Ramos (cell line): ENCODE measurements around the gene USP49.
"Not testable (repeated sequence)": the region's sequence is repeated elsewhere in the genome, so short reads cannot be mapped to it uniquely, and the experiment has no call there.

Source experiments
- in situ Hi-C: fragments of 300-500 bp; cut with MboI; formaldehyde crosslinking; loops from one replicate; pipeline ENCODE4 v1.14.3; 2022; ENCODE audit warnings: low sequenced_read_pairs; ENCODE audit not compliant: unreplicated experiment

The USP49 gene

DNA sequence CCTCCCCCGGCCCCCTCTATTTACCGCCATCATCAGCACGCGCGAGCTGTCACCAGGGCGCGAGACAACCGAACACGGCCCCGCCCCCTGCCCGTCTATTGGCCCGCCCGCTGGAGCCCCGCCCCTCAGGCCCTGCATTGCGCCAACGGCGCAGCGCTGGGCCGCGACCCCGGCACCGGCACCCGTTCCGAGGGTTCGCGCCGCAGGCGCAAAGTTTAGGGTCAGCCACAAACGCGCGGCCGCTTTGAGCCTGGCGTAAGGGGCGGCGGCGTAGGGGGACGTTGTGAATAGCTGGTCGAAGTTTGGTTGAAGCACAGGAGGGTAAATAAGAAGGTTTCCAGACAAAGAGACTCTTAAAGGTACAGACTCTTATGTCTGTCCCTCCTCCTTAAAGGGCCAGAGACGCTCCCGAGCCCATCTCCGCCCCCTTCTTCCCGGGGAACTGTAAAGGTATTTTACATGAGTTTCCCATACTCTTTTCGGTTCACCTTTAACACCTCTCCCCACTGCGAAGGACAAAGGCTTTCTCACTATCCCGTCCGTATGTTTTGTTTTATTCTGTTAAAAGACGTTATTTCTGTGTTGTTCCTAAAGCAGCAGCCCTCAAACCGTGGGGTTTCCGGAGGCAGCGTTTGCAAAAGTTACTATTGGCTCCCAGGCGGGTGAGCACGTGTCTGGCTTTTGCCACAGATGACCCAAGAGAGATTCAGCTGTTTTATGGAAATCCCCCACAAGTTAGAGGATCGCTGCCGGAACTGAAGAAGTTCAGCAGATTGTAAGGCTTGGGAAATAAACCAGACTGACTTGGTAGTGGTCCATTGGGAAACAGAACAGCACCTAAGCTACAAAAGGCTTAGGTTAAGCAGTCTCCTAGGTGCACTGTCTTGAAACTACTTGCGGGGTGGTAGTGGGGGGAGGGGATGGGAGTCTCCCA lies at the start of gene USP49:
Gene USP49, minus strand, starts transcription at position 76 of the 934 bp plus-strand sequence. CDS start 88,392 bp downstream, outside the sequence.
- in situ Hi-C loops, result no loop called here

DNA sequence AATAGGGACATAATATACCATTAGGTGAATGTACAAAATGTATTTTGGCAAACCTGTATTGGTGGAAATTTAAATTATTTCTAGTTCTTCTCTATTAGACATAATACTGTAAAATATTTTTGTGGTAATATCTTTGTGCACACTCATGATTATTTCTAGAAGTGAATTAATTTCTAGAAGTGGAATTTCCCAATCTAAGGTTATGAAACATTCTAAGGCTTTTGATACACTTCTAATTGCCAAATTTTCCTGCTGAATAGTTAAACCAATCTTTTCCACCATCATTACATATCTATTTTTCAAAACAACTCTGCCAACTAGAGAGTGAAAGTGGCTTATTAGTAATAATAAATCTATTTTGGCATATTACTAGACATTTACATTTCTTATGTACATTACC lies 48.3 kb upstream of the USP49 start:
- in situ Hi-C loops, result no loop called here

DNA sequence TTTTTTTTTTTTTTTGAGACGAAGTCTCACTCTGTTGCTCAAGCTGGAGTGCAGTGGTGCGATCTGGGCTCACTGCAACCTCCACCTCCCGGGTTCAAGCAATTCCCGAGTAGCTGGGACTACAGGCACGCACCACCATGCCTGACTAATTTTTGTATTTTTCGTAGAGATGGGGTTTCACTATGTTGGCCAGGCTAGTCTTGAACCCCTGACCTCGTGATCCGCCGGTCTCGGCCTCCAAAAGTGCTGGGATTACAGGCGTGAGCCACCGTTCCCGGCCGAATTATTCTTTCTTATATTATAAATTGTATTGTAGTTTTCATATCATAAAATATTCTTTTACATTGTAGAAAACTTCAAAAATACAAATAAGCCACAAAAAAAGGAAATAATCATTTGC lies 47.7 kb upstream of the USP49 start:
- in situ Hi-C loops, result not testable (repeated sequence)

DNA sequence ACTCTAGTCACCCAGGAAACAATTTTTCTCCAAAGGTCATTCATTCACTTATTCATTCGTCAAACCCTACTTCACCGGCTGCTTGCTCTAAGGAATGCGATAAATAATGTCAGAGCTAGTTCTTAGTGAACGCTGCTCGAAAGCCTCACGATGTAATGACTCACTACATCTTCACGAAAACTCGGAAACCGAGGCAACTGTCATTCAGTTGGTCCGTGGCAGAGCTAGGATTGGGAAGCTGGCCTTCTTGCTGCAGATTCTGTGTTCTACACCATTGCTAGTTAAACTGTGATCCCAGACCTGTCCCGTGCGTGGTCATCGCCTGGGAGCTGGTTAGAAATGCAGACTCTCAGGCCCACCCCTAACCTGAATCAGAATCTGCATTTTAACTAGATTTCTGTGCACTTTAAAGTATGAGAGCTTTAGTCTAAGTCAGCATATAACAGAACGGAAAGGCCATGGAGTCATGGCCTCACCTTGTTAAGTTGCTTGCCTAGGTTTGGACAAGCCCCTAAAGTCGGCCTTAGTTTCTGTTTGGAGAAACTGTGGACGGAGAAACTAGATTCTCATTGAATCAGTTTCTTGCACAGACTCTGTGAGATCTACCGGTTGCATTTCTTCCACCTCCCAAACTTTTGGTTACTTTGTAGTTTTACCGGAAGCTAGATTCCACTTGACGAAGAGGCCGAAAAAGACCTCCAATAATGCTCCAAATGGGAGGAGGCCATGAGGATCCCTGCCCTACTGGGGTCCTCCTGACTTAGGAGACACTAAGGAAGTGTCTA lies 47.1 kb upstream of the USP49 start:
- in situ Hi-C loops, result no loop called here

DNA sequence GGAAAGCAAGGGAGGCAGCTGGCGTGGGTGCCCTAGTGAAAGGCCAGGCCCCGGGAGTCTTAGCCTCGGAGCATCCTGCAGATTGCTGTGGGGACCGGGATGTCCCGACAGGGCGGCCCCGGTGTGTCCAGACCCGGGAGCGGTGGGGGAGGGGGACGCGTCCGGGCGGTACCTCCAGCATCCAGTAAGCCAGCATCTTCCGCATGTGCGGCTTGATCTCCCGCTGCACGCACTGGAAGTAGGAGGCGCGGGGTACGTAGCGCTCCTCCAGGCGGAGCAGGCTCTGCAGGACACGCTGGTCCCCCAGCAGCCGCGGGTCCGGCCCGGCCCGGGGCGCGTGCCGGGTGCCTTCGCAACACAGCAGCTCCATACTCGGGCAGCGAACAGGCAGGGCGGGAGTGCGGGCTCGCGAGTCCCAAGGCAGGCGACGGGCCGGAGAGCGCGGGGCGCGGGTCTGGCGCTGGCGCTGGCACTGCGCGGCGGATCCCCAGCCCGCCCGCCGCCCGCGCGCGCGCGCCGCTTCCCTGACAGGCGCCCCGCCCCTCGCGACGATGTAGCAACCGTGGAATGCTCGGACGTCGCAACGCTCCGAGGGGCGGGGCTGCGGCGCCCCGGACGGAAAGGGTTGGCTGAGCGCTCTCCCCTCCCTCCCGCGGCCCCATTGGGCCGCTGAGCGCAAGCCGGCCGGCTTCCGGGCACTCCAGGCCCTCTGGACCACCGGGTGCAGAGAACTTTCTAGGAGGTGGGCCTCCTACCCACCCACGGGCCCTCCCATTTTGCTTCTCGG lies 46.3 kb upstream of the USP49 start, which contains the start of gene CCND3:
Gene CCND3, minus strand, starts transcription at position 529 of the 787 bp plus-strand sequence. Its CDS starts 159 bp downstream, at position 370.
- in situ Hi-C loops, result no loop called here

GRCh38 chr6:41940759-41941279 lies 45.6 kb upstream of the USP49 start:
- in situ Hi-C loops, result no loop called here

DNA sequence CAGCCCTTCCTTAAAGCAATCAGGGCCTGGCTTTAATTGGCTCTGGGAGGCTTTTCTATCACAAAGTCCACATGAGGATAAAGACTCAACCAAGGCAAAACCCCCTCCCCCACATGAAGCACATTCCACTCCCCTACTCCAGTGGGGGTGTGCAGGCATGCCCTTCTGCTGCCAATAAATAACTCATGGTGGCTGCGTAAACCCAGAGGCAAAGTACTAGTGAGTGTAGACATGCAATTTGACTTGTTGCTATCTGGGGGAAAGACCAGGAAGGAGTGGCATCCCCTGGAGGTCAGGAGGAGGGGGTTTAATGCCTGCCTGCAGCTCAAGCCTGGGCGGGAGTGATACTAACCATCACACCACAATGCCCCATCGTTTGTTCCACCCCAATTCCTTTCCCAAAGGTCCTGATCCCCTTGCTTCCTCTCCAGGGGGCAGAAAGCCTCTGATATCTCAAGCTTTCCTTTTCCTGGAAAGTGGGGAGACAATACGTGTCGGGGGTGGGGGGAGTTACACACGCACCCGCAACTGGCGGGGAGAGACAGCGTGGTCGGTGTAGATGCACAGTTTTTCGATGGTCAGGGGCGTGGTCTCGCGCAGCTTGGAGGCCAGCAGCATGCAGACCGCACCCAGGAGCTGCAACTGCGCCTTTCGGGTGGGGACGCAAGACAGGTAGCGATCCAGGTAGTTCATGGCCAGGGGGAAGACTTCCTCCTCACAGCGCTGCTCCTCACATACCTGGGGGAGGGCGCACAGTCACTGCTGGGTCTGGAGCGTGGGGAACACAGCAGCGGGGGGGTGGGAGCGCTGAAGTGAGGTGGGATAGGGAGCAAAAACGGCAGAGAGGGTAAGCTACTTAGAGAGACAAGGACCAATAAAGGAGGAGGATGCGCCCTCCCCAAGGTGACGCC lies 44.9 kb upstream of the USP49 start:
- in situ Hi-C loops, result no loop called here

- in situ Hi-C loops, result no loop called here
Observed at GRCh38 chr6:41939176-41939847, 44.1 kb upstream of the USP49 start.

DNA sequence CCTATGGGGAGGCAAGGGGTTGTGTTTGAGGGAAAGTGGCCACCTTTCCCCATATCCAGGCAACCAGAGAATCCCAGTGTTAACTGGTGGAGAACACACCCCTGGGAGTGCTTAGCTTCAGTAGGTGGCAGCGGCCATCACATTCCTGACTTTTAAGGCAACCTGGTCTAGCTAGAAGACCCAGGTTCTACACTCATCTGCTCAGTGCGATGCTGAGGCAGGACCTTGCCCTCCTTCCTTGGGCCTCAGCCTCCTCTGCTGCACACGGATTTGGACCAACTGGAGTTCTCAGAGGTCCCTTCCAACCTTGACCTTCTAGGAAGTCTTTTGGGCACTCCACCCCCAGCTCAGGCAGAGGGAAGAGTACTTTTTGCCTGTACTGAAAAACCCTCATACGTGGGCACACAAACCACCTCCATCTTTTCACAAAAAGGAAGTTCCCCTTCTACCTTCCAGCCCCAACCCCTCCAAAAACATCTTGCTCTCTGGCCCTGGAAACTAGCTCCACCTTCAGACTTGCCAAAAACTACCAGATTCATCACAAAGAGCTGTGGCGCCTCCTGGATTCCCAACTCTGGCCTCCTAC lies 43.5 kb upstream of the USP49 start:
- in situ Hi-C loops, result no loop called here

- in situ Hi-C loops, result no loop called here
Observed at GRCh38 chr6:41937861-41938574, 42.8 kb upstream of the USP49 start.

DNA sequence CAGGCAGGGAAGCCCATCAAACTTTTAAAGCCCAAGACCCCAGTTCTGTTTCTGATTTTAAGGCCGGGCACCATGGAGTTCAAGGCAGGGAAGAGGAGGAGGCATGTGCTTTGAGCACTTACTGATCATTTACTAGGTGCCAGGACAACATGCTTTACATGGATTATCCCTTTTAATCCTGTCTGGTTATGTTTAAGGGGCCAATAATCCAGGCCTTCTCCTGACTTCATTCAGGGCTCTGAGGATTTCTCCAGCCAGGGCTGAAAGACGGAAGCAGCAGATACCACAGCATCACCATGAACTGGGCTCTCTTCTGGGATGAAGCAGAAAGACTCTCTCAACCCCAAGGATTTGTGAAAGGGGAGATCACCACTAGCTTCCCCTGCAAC lies 42.3 kb upstream of the USP49 start:
- in situ Hi-C loops, result no loop called here

DNA sequence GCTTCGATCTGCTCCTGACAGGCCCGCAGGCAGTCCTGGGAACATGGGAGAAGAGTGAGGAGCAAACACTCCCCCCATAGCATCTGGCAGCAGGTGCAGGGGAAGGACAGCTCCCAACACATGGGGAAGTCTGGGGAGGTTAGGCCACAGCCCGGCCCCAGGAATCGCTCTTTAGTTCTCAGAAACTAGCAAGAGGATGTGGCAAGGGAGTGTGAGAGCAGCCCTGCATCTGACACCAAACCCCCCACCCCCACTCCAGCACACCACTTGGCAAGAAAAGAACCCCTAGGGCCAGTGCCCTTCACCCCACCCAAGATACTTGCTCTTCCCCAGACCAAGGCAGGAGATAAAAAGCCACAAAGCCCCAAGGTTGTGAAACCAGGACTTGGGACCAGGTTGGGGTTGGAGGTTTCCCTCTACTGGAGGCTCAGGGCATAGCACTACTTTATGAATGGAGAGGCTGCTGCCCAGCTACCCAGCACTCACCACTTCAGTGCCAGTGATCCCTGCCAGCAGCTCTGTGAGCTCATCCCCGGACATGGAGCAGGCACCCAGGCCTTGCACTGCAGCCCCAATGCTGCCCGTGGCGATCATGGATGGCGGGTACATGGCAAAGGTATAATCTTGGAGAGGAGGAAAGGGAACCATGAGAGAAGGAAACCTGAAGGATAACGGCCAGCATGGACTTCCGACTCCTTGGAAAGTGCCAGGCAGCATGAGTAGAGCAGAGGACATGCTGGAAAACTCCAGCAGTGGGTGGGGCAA lies 41.1 kb upstream of the USP49 start:
- in situ Hi-C loops, result no loop called here

- in situ Hi-C loops, result no loop called here
Observed at GRCh38 chr6:41935685-41936072, 40.5 kb upstream of the USP49 start.

DNA sequence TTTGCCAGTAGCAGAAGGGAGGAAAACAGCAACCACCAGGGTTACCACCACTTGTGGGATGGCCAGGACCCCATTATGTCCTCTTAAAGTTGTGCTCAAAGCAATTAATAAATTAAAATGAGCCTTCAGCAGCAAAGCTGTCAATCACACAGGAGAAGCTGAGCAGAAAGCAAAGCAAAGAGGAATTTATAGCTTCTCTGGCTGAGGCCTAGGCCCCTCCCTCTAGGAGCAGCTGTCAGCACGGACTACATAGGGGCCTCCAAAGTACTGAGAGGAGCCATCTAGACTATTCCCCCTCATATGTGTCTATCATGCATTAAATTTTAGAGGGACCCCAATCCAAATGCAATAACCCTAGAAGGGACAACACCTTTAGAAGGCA lies 40.0 kb upstream of the USP49 start:
- in situ Hi-C loops, result no loop called here

DNA sequence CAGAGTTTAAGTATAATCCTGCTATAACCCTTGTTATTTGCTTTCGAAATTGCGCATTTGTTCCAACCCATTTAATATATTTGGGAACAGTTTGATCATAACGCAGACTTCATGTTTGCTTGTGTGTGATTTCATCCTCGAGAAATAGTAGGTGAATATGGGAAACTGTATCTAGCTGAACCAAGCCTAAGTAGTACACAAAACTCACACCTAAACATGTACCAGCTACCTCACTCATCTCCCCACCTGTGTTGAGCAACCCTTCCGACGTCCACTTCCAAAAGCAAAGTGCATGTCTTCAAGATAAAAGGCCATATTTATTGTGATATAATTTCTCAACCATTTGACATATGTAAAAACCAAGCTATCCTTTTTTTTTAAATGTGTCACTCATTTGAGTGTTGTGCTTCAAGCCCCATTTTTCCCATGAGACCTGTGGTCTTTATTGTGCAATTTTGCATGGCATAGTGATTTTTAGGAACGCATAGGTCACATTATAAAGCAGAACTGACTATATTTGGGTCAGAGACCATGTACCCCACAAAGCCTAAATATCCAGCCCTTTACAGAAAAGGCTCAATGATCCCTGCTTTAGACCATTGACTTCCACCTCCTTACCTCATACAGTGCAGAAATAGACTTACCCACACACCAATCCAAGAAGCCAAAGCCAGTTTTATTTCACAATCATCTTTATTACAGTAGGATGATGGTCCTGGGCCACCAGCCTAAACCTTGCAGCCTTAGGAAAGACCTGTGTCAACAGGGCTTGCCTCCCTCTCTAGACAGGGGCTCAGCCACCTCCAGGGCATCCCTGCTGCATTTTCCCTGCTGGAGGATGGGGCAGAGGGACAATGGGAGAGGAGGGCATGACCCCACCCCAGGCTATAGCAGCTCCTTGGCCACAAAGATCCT lies 39.4 kb upstream of the USP49 start:
- in situ Hi-C loops, result loop anchor here (5.0 kb wide), 1 partner anchor 108 kb away; no protein-coding TSS in a partner anchor

GRCh38 chr6:41932378-41932777 lies 37.2 kb upstream of the USP49 start:
- in situ Hi-C loops, result loop anchor here (5.0 kb wide), 1 partner anchor 110 kb away; no protein-coding TSS in a partner anchor
